ENCODE measurements around the gene SLC27A3.

DNA sequence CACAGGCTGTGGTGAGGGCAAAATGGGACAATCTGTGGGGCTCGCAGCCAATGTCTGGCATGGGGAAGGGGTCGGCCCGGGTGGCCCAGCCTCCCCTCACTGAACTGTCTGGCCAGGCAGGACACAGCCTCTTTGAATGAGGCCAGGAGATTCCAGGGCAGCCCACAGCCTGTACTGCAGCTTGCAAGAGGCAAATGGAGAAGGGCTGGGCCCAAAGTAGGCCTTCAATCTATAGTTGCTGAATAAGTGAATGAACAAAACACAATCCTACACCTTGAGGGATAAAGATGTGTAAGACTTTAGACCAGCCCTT, 23.2 kb downstream of the SLC27A3 start:
- TF ChIP-seq, protein P1, sequence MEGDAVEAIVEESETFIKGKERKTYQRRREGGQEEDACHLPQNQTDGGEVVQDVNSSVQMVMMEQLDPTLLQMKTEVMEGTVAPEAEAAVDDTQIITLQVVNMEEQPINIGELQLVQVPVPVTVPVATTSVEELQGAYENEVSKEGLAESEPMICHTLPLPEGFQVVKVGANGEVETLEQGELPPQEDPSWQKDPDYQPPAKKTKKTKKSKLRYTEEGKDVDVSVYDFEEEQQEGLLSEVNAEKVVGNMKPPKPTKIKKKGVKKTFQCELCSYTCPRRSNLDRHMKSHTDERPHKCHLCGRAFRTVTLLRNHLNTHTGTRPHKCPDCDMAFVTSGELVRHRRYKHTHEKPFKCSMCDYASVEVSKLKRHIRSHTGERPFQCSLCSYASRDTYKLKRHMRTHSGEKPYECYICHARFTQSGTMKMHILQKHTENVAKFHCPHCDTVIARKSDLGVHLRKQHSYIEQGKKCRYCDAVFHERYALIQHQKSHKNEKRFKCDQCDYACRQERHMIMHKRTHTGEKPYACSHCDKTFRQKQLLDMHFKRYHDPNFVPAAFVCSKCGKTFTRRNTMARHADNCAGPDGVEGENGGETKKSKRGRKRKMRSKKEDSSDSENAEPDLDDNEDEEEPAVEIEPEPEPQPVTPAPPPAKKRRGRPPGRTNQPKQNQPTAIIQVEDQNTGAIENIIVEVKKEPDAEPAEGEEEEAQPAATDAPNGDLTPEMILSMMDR (IDR thresholded peaks at IDR 0.05), result no peak
- no peak for TF ChIP-seq POLR2A (IDR thresholded peaks at IDR 0.05)
